Head of caudate nucleus (tissue), 42 donors: ENCODE results near the gene PDIA5.
A peak's percentile ranks its signal among the peaks of the same experiment; 100 is the strongest.

ENCODE experiments used
- DNase-seq, 42 donors: peaks; one replicate each; pipeline versions ENCODE4 v3.0.0 to v3.0.0-alpha.2; 2020 to 2021; ENCODE audit warnings: mixed read lengths in 7 of 42
- intact Hi-C: fragments of 100-400 bp; cut with DNase I; formaldehyde crosslinking; loops from one replicate; pipeline ENCODE4 v1.15.0; 2022

PDIA5 gene

DNA sequence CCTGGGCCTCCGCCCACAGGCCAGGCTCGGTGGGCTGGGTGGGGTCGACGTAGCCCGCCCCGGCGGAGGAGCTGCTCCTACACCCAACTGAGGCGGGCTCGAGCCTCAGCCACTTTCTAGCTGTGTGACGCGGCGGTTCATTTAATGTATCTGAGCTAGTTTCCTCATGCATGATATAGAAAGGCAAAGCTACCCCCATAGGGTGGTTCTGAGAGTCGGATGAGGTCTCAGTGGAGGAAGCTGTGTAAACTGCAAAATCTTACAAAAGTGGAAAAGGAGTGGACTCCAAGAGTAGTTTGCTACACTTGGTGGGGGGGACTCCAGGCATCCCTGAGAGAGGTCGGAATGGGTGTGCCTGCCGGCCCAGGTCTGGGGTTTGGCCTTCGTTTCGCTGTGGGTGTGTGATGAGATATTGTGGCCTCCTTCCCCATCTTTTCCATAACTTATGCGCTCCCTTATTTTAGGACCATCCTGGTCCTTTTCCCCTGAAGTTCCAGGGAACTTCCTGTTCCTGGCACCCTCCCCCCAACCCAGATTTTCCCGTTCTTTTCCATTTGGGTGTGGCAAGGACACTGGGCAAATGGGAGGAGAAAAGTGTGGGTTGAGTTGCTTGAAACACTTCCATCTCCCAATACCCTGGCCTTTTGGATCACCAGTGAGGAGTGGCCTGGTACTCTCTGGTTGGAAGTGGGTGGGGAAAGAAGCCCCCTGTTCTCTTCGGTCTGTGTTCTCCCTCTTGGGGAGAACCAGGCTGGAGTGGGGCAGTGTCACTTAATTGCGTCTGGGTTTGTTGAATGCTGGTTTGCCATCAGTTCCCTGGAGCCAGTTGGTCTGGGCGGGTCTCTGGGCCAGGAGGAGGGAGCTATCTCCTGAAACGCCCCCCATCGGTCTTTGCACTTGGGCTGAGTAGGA lies 1.1 kb downstream of the PDIA5 start:
- peak in 6 of 42 donors; percentile 9 to 25 (median 23) for DNase-seq
- intact Hi-C loops: no loop called here

DNA sequence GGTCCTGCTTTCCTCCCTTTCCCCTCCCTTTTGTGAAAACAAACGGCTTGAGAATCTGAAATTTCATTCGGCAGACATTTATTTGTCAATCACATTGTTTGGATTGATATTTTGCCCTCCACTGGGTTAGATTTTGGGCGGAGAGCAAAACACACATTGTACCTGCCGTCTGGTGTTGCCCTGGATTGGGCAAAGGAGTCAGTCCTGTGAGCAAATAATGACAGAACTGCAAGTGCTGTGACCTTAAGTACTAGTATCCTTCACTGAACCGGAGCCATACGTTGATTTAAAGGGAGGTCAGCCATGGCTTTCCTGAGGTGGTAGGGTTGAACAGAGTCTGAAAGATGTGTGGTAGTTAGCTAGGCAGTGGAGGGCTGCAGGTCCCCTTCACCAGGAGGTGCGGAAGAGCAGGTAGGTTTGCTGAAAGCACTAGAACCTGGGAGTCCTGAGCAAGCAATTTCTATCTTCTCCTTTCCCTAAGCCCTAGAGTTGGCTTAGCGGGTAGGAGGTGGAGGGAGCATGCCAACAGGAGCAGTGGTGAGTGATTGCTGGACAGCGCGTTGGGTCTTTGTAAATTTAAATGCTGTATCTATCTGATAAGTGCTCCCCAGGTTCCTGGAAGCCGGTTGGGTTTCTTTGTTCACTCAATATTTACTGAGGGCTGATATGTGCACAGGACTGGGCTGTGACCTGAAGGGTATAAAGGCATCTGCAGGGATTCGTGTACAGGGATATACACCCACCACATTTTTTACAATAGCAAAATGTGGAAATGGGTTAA lies 2.0 kb downstream of the PDIA5 start:
- intact Hi-C loops: no loop called here
- DNase-seq: no peak

- peak in 1 of 42 donors; percentile 14 for DNase-seq
- intact Hi-C loops: no loop called here
Measured at GRCh38 chr3:123070510-123070909, 3.7 kb downstream of the PDIA5 start.

- DNase-seq: peak in 1 of 42 donors; percentile 9
- intact Hi-C loops: no loop called here
Measured at GRCh38 chr3:123071146-123071545, 4.3 kb downstream of the PDIA5 start.

DNA sequence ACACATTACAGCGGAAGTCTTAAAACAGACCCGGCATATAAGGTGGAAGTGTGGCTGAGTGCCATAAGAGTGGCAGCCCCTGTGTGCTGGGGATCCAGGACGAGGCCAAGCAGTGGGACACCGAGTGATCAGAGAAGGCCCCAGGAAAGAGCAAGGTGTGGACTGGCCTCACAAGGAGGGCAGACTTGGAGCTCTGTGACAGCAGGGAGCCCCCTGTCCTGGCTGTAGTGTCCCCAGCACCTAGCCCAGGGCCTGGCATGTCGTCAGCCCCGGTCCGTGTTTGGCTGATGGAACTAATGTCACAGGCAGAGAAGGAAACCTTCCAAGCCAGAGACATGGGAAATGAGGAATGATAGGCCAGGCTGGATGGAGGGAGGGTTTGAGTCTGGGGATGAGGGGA lies 4.8 kb downstream of the PDIA5 start:
- intact Hi-C loops: no loop called here
- DNase-seq: peak in 1 of 42 donors; percentile 19

DNA sequence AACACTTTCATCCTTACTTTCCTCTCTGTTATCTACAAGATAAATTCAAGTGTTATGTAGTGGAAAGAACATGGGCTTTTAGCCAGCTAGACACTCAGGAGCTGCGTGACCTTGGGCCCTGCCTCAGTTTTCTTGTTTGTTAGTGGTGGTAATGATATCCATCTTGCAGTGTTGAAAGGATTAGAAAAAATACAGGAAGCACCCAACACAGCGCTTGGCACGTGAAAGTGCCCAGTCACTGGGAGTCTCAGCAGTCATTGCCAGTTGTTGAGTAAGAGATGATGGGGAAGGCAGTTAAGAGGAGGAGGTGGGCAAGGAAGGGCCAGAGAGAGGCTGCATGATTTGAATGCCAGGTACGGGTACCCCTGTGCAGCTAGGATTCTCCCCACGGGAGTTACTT lies 5.3 kb downstream of the PDIA5 start:
- peak in 1 of 42 donors; percentile 16 for DNase-seq

GRCh38 chr3:123072564-123072963 lies 5.7 kb downstream of the PDIA5 start:
- DNase-seq: no peak
- intact Hi-C loops: no loop called here

More for the DNA sequence above, 5.3 kb downstream of the PDIA5 start:
- intact Hi-C loops: no loop called here

DNA sequence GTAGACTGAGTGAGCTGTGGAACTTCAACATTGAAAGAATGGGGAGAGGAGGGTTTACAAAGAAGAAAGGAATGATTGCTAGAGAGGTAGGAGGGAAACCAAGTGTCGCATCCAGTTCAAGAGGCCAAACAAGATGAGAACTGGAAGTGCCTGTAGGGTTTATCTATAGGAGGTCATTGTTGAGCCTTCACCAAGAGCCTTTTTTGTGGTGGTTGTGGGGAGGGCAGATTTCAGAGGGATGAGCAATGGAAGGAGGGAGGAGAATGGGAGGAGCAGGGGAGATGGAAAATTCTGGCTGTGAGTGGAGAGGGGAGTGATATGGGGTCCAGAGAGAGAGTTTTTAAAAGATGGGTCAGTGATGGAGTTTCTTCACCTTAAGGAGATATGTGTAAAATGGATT lies 8.5 kb downstream of the PDIA5 start:
- intact Hi-C loops: no loop called here
- peak in 1 of 42 donors; percentile 7 for DNase-seq

DNA sequence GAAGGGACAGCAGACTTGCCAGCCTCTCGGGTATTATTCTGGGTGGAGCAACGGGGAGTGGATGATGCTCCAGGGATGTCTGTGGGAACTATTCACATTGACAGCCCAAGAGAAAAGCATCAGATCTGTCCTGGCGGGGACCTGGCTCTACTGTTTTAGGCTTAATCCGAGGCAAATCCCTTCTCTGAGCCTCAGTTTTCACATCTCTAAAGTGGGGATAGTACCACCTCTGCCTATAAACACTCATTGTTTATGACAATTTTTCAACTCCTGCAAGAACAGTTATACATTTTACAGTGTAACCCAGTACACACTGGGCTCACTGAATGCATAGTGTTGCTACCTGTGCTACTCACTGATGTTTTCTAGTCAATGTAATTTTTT lies 9.3 kb downstream of the PDIA5 start:
- intact Hi-C loops: no loop called here
- no peak for DNase-seq

- DNase-seq: peak in 1 of 42 donors; percentile 17
- intact Hi-C loops: no loop called here
Measured at GRCh38 chr3:123076496-123077418, 9.9 kb downstream of the PDIA5 start.

- intact Hi-C loops: no loop called here
- peak in 1 of 42 donors; percentile 17 for DNase-seq
Measured at GRCh38 chr3:123078101-123078500, 11.3 kb downstream of the PDIA5 start.

DNA sequence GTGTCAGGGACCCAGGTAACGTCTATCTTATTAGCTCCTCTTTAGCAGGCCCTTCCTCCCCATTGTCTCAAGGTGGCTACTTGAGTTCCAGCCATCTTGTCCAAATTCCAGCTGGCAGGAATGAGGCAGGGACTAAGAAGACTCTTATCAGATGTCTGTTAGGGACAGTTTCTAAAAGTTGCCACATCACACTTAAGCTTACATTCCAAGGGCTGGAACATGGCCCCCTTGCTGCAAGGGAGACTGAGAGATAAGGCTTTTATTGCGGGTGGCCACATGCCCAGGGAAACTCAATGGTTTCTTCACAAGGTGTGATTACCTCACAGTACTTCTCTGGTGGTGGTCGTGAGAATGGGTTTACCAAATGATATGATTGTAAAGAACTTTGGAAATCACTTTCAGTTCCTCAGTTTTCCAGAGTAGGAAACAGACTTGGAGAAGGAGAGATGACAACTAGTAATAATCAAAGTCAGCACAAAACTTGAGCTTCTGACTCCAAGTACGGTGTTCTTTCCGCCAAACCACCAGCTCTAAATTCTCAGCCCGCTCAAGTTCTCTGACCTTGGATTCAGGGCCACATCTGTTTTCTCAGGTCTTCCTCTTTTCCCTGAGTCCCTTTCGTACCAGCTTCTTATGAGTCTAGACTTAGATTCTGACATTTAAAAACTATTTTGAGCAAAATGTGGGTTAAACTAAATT lies 14.2 kb downstream of the PDIA5 start:
- intact Hi-C loops: no loop called here
- peak in 1 of 42 donors; percentile 12 for DNase-seq

DNA sequence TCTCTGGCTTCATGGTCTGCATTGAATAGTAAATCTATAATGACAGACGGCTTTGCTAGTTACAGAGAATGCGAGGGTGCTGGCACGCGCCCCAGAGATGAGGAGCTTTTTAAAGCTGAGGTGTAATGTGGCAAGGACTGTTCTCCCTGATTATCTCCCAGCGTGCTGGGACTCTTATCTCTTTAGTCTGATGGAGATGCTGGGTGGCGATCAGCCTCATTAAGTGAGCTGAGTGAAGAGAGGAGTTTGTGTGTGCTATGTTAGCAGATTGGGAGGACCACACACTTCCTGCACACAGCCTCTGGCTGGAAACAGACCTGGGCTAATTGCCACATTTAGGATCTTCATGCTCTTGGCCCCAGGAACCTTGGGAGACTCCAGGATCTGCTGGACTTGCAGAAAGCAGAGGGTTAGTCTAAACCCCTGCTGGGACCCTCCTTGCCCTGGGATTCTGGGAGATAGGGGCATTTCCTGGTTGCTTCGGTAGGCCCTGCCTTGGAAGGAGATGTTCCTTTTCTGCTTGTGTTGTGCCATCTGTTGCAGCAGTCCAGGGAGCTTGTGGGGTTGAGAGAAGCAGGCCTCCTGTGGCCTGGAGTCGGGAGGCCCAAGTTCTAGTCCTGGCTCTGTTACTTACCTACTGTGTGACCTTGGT lies 15.0 kb downstream of the PDIA5 start:
- peak in 20 of 42 donors; percentile 20 to 59 (median 42) for DNase-seq
- intact Hi-C loops: no loop called here

DNA sequence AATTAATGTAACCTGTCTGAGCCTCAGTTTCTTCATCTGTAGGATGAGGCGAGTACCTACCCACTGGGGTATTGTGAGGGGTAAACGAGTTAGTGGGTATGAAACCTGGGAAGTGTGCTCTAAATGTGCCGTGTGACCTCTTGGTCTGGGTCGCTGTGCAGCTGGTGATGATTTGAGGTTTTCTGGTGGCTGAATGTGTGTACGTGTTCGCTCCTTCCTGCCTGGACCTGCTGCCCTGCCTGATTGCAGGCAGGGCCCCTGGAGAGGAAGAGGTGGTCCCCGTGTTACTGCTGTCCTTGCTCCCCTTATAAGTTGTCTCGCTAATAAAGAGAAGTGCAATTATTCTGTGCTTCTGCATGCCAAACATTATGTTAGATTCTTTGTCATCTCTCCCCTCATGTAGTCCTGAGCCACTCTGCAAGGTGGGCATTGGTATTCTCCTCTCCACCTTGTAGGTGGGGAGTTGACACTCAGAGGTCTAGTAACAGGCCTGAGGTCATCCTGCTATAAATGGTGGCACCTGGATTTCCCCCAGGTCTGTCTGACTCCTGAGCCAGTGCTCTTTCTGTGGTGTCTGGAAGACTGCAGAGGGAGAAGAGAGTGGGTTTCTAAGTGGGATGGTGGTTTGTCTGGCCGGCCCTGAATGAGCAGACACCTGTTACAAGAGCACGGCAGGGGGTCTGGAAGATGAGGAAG lies 15.7 kb downstream of the PDIA5 start:
- DNase-seq: no peak
- intact Hi-C loops: no loop called here

DNA sequence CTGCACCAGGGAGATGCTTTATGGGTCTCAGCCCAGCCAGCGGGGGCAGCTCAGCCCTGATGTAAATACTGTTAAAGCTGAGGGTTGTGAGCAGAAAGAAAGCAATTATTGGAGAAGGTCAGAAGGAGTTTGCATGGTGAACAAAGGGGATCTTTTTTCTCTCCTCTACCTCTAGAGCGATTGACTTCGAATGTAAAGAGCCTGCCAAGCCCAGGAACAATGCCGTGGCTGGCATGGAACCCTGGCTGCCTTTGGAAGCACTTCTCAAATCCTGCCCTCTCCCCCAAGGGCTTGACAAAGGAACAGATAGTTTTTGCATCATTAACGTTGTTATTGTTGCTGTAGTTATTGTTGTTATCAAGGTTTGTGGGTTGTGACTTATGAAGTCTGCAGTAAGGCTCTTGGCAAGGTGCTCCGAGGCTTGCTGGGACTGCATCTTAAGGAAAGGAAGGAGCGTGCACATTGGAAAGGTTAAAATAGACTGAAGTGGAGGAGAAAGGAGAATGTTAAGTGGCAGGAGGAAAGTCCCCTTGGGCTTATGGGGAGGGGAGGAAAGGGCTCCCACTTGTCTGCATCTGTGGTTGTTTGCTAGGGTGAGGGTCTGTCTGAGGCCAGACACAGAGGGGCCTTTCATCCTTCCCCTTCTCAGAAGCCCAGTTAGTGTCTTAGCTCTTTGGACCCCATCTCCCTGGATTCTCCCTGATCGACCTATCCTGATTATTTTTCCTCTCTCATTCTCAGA lies 16.7 kb downstream of the PDIA5 start:
- DNase-seq: peak in 1 of 42 donors; percentile 24

DNA sequence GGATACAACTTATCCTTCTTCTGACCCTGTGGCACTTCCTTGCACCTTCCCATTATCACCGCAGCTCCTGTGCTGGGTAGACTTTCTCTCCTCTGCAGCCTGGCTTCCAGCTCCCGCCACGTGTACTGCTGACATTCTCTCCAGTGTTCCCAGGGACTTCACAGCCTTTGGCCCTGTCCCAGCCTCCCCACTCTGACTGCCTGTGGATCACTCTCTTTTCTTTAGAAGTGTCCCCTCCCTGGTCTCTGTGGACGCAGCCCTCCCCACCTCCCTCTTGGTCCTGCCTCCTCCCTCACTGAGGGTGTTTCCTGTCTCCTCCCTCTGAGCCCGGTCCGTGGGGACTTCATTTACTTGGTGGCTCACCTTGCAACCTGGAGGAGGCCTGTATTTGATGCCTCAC lies 17.4 kb downstream of the PDIA5 start:
- DNase-seq: no peak
- intact Hi-C loops: no loop called here

More for the DNA sequence above, 16.7 kb downstream of the PDIA5 start:
- intact Hi-C loops: no loop called here
